ENCODE measurements around the gene KLF1.
"Not testable (repeated sequence)": the region's sequence is repeated elsewhere in the genome, so short reads cannot be mapped to it uniquely, and the experiment has no call there.

GRCh38 chr19:12846613-12847012, 40.4 kb downstream of the KLF1 start:
- TF ChIP-seq POLR2AphosphoS5 (IDR thresholded peaks at IDR 0.05); CTCF (IDR thresholded peaks at IDR 0.05 in 8 of 11, conservative IDR thresholded peaks at IDR 0.05 in 3 of 11); POLR2A (IDR thresholded peaks at IDR 0.05): not testable (repeated sequence)
